ENCODE data around the gene EFCAB10. TPM values are rescaled to one million over a fixed set of nuclear protein-coding genes. Genes with fewer than 3 reads are reported as not detected.

Gene EFCAB10
- total and polyA plus RNA-seq, 2 of the 13 experiments (the other 11 are each of a cell fraction or from before 2014, with no cell fraction given): 0.40 TPM; not detected in 1

GRCh38 chr7:105521717-105522463 is 59.4 kb downstream of the EFCAB10 start, which contains the start of gene PUS7 (continued):
- TF ChIP-seq, protein P1, sequence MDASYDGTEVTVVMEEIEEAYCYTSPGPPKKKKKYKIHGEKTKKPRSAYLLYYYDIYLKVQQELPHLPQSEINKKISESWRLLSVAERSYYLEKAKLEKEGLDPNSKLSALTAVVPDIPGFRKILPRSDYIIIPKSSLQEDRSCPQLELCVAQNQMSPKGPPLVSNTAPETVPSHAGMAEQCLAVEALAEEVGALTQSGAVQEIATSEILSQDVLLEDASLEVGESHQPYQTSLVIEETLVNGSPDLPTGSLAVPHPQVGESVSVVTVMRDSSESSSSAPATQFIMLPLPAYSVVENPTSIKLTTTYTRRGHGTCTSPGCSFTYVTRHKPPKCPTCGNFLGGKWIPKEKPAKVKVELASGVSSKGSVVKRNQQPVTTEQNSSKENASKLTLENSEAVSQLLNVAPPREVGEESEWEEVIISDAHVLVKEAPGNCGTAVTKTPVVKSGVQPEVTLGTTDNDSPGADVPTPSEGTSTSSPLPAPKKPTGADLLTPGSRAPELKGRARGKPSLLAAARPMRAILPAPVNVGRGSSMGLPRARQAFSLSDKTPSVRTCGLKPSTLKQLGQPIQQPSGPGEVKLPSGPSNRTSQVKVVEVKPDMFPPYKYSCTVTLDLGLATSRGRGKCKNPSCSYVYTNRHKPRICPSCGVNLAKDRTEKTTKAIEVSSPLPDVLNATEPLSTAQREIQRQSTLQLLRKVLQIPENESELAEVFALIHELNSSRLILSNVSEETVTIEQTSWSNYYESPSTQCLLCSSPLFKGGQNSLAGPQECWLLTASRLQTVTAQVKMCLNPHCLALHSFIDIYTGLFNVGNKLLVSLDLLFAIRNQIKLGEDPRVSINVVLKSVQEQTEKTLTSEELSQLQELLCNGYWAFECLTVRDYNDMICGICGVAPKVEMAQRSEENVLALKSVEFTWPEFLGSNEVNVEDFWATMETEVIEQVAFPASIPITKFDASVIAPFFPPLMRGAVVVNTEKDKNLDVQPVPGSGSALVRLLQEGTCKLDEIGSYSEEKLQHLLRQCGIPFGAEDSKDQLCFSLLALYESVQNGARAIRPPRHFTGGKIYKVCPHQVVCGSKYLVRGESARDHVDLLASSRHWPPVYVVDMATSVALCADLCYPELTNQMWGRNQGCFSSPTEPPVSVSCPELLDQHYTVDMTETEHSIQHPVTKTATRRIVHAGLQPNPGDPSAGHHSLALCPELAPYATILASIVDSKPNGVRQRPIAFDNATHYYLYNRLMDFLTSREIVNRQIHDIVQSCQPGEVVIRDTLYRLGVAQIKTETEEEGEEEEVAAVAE (CRISPR knock-in tag; IDR thresholded peaks at IDR 0.05; ENCODE audit: borderline replicate concordance): no peak
- TF ChIP-seq SIX4 (CRISPR knock-in tag; IDR thresholded peaks at IDR 0.05): no peak
- TF ChIP-seq CENPT (CRISPR knock-in tag; IDR thresholded peaks at IDR 0.05; ENCODE audit: low read depth): peak; percentile 76; the same call in 1 of the 2 replicates
- no peak for TF ChIP-seq FOXK2 (IDR thresholded peaks at IDR 0.05)
- TF ChIP-seq SIX1 (CRISPR knock-in tag; IDR thresholded peaks at IDR 0.05; ENCODE audit: borderline replicate concordance): no peak
- TF ChIP-seq ZNF331 (CRISPR knock-in tag; IDR thresholded peaks at IDR 0.05): 0 out of 2 replicates have a peak, but pooled peaks have one; percentile 5
- TF ChIP-seq ZKSCAN8 (CRISPR knock-in tag; IDR thresholded peaks at IDR 0.05; ENCODE audit: borderline replicate concordance): no peak
- TF ChIP-seq, protein P2, sequence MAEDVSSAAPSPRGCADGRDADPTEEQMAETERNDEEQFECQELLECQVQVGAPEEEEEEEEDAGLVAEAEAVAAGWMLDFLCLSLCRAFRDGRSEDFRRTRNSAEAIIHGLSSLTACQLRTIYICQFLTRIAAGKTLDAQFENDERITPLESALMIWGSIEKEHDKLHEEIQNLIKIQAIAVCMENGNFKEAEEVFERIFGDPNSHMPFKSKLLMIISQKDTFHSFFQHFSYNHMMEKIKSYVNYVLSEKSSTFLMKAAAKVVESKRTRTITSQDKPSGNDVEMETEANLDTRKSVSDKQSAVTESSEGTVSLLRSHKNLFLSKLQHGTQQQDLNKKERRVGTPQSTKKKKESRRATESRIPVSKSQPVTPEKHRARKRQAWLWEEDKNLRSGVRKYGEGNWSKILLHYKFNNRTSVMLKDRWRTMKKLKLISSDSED (CRISPR knock-in tag; IDR thresholded peaks at IDR 0.05): 0 out of 2 replicates have a peak, but pooled peaks have one; percentile 55
- TF ChIP-seq ZFP91 (CRISPR knock-in tag; IDR thresholded peaks at IDR 0.05; ENCODE audit: borderline replicate concordance): peak; percentile 75; the same call in 1 of the 2 replicates
- peak in 1 of 2 experiments; percentile 6; a peak in 1 of 4 replicates for TF ChIP-seq REST (IDR thresholded peaks at IDR 0.05; ENCODE audit: borderline replicate concordance in 1 of 2, low read depth in 1 of 2, low read length in 2 of 2)
- no peak; the same call in 1 of the 2 replicates for TF ChIP-seq ZBTB20 (CRISPR knock-in tag; IDR thresholded peaks at IDR 0.05; ENCODE audit: borderline replicate concordance, low read depth)
- no peak for TF ChIP-seq PLRG1 (conservative IDR thresholded peaks at IDR 0.05)
- no peak for TF ChIP-seq MIXL1 (CRISPR knock-in tag; IDR thresholded peaks at IDR 0.05)
- TF ChIP-seq PAX8 (CRISPR knock-in tag; IDR thresholded peaks at IDR 0.05; ENCODE audit: borderline replicate concordance): no peak
- TF ChIP-seq SNAPC5 (CRISPR knock-in tag; IDR thresholded peaks at IDR 0.05; ENCODE audit: borderline replicate concordance): no peak
- no peak for TF ChIP-seq ZNF430 (CRISPR knock-in tag; IDR thresholded peaks at IDR 0.05)
- no peak for TF ChIP-seq PHB2 (IDR thresholded peaks at IDR 0.05; ENCODE audit: partially characterized antibody)
- peak; percentile 42; the same call in 1 of the 2 replicates for TF ChIP-seq ZMYM4 (CRISPR knock-in tag; IDR thresholded peaks at IDR 0.05)
